Inferior parietal cortex (tissue), 1 donor: Measurements from ENCODE around the gene CRISPLD2.
A peak's percentile ranks its signal among the peaks of the same experiment; 100 is the strongest.

Source experiments
- DNase-seq: peaks from one replicate; pipeline ENCODE4 v3.0.0-alpha.2; 2016; ENCODE audit errors: extremely low spot score

The CRISPLD2 gene

GRCh38 chr16:84819644-84820304 lies at the start of gene CRISPLD2:
Gene CRISPLD2, plus strand, starts transcription at chr16:84819985. Its CDS starts 18,511 bp downstream, at chr16:84838496.
- DNase-seq: peak; percentile 83

GRCh38 chr16:84773312-84773711 lies 46.5 kb upstream of the CRISPLD2 start:
- DNase-seq: peak; percentile 43

- no peak for DNase-seq
These were observed 45.0 kb upstream of the CRISPLD2 start for GRCh38 chr16:84774810-84775209.

- DNase-seq: no peak
These were observed 44.4 kb upstream of the CRISPLD2 start for GRCh38 chr16:84775262-84775810.

GRCh38 chr16:84777435-84777834 lies 42.4 kb upstream of the CRISPLD2 start:
- no peak for DNase-seq

- DNase-seq: no peak
These were observed 41.1 kb upstream of the CRISPLD2 start for GRCh38 chr16:84778720-84779119.

- no peak for DNase-seq
These were observed 39.7 kb upstream of the CRISPLD2 start for GRCh38 chr16:84780063-84780462.

- no peak for DNase-seq
These were observed 39.0 kb upstream of the CRISPLD2 start for GRCh38 chr16:84780544-84781376.

GRCh38 chr16:84782846-84783245 lies 36.9 kb upstream of the CRISPLD2 start:
- no peak for DNase-seq

- DNase-seq: no peak
These were observed 33.8 kb upstream of the CRISPLD2 start for GRCh38 chr16:84785843-84786581.

GRCh38 chr16:84786605-84787262 lies 33.1 kb upstream of the CRISPLD2 start:
- DNase-seq: no peak

GRCh38 chr16:84787263-84787622 lies 32.5 kb upstream of the CRISPLD2 start:
- DNase-seq: no peak

- DNase-seq: no peak
These were observed 30.8 kb upstream of the CRISPLD2 start for GRCh38 chr16:84788920-84789391.

GRCh38 chr16:84789431-84789830 lies 30.4 kb upstream of the CRISPLD2 start:
- DNase-seq: no peak

- no peak for DNase-seq
These were observed 29.5 kb upstream of the CRISPLD2 start for GRCh38 chr16:84790301-84790700.

- DNase-seq: no peak
These were observed 28.7 kb upstream of the CRISPLD2 start for GRCh38 chr16:84791088-84791487.

- DNase-seq: no peak
These were observed 28.3 kb upstream of the CRISPLD2 start for GRCh38 chr16:84791501-84791900.

GRCh38 chr16:84794186-84794585 lies 25.6 kb upstream of the CRISPLD2 start:
- no peak for DNase-seq

- DNase-seq: no peak
These were observed 25.2 kb upstream of the CRISPLD2 start for GRCh38 chr16:84794626-84795025.

- DNase-seq: no peak
These were observed 24.3 kb upstream of the CRISPLD2 start for GRCh38 chr16:84795329-84796053.
